GM12878 (cell line): ENCODE data around the gene DDX39A. TPM values are rescaled to one million over a fixed set of nuclear protein-coding genes. Genes with fewer than 3 reads are reported as not detected.

ENCODE experiments used
- ATAC-seq: fragments of 200-7000 bp; cut with Tn5 transposase; 3 replicates; pipeline ENCODE4 v1.9.1; 2020; ENCODE audit warnings: mild to moderate bottlenecking, moderate library complexity
- BruUV-seq: library from RNA; stranded (reverse); fragments of 400-500 nt; replicated peaks from 2 replicates; lab custom pipeline; 2021; lab: Mats Ljungman, UMichigan
- CTCF ChIA-PET: fragments of 300-600 bp; sonication (Branson Sonifier 250); formaldehyde crosslinking; extraction: SDS; loops from one replicate; lab custom pipeline; 2021; ENCODE audit warnings: inconsistent platforms; lab: Yijun Ruan, JAX
- POLR2A ChIA-PET: fragments of 350-600 bp; formaldehyde crosslinking; extraction: SDS; loops from one replicate; lab custom pipeline; 2021; ENCODE audit warnings: inconsistent platforms; lab: Charles Lee
- RAD21 ChIA-PET: fragments of 300-600 bp; sonication (Branson Sonifier 250); formaldehyde crosslinking; loops from one replicate; lab custom pipeline; 2023; ENCODE audit warnings: antibody characterized with exemption; ENCODE audit not compliant: unreplicated experiment; lab: Charles Lee
- SMC1A ChIA-PET: fragments of 300-600 bp; sonication (Branson Sonifier 250); formaldehyde crosslinking; loops from one replicate; lab custom pipeline; 2023; ENCODE audit not compliant: unreplicated experiment, uncharacterized antibody; lab: Charles Lee
- DNase-seq: peaks from one replicate; pipeline ENCODE4 v3.0.0-alpha.2; 2011; ENCODE audit warnings: low read depth, low spot score
- FAIRE-seq: peaks from 3 replicates; lab custom pipeline; 2011; peaks lifted over from hg19 to GRCh38; lab: Jason Lieb, UNC
- H2AFZ ChIP-seq: 2 replicates; pipeline ENCODE4 v1.6.0; 2011; ENCODE audit warnings: low read depth, low read length, control low read depth; ENCODE audit not compliant: control insufficient read depth
- H3K27ac ChIP-seq: 2 replicates; pipeline ENCODE4 v1.5.1; 2011; ENCODE audit warnings: control low read depth; ENCODE audit not compliant: control insufficient read depth, insufficient read depth
- H3K27me3 ChIP-seq, 2 experiments: replicated peaks in 1 of 2; 2 replicates each; pipeline versions ENCODE4 v1.6.0 to v1.6.1; 2011; ENCODE audit warnings: low read length in 1 of 2; ENCODE audit not compliant: control insufficient read depth in 2 of 2, insufficient read depth in 2 of 2
- H3K36me3 ChIP-seq, 2 experiments: 2 replicates each; pipeline ENCODE4 v1.5.1; 2011; ENCODE audit warnings: low read length in 1 of 2; ENCODE audit not compliant: control insufficient read depth in 2 of 2, insufficient read depth in 2 of 2
- H3K4me1 ChIP-seq: 2 replicates; pipeline ENCODE4 v1.6.1; 2011; ENCODE audit warnings: mild to moderate bottlenecking, low read length, moderate library complexity, mixed read lengths; ENCODE audit not compliant: control insufficient read depth, insufficient read depth
- H3K4me2 ChIP-seq: 2 replicates; pipeline ENCODE4 v1.6.0; 2011; ENCODE audit warnings: control low read depth; ENCODE audit not compliant: control insufficient read depth, insufficient read depth
- H3K4me3 ChIP-seq: fragments of 200-600 bp; sonication (generic); 2 replicates; pipeline ENCODE4 v1.5.1; 2016
- H3K79me2 ChIP-seq: 2 replicates; pipeline ENCODE4 v1.6.0; 2011; ENCODE audit warnings: low read length; ENCODE audit not compliant: control insufficient read depth, insufficient read depth
- H3K9ac ChIP-seq: 2 replicates; pipeline ENCODE4 v1.8.0; 2011; ENCODE audit warnings: low read length, control low read depth, mixed read lengths; ENCODE audit not compliant: control insufficient read depth, insufficient read depth
- H3K9me3 ChIP-seq: replicated peaks from 3 replicates; pipeline ENCODE4 v1.5.1; 2011; ENCODE audit warnings: mild to moderate bottlenecking, low read length; ENCODE audit not compliant: control insufficient read depth, insufficient read depth
- H4K20me1 ChIP-seq: 2 replicates; pipeline ENCODE4 v1.6.0; 2011; ENCODE audit not compliant: control insufficient read depth, insufficient read depth
- CREB1 ChIP-seq: IDR thresholded peaks from 2 replicates; pipeline ENCODE4 v1.6.1; 2012; ENCODE audit warnings: low read depth, mild to moderate bottlenecking, inconsistent platforms
- DPF2 ChIP-seq: fragments of 450-650 bp; IDR thresholded peaks from 2 replicates; pipeline ENCODE4 v1.6.1; 2017; ENCODE audit warnings: mild to moderate bottlenecking
- EED ChIP-seq: sonication (generic); IDR thresholded peaks from 2 replicates; pipeline ENCODE4 v1.6.1; 2016; ENCODE audit warnings: antibody characterized with exemption, low read depth
- HDGF ChIP-seq: fragments of 450-650 bp; IDR thresholded peaks from 2 replicates; pipeline ENCODE4 v1.6.1; 2016; ENCODE audit warnings: antibody characterized with exemption
- IKZF2 ChIP-seq, 2 experiments: fragments of 450-650 bp; IDR thresholded peaks; 2 replicates each; pipeline ENCODE4 v1.6.1; 2017; ENCODE audit warnings: mild to moderate bottlenecking in 2 of 2, moderate library complexity in 2 of 2
- MAX ChIP-seq: IDR thresholded peaks from 2 replicates; pipeline ENCODE4 v1.6.1; 2012; ENCODE audit warnings: low read depth, low read length, improper control_type of control experiment
- POLR2A ChIP-seq: IDR thresholded peaks from 2 replicates; pipeline ENCODE4 v1.6.1; 2011; ENCODE audit warnings: low read depth, mild to moderate bottlenecking, low read length
- ZBTB4 ChIP-seq: fragments of 450-650 bp; formaldehyde crosslinking; IDR thresholded peaks from 2 replicates; pipeline ENCODE4 v1.4.0; 2022; ENCODE audit warnings: mild to moderate bottlenecking, moderate library complexity
- ZNF384 ChIP-seq: IDR thresholded peaks from 2 replicates; pipeline ENCODE4 v1.6.1; 2012; ENCODE audit warnings: low read depth, mild to moderate bottlenecking, low read length, improper control_type of control experiment, borderline replicate concordance
- WGBS: methylation state at CpG from one replicate; pipeline ENCODE4 v1.1.6; 2016; ENCODE audit warnings: low lambda C conversion rate; ENCODE audit not compliant: insufficient replicate concordance, insufficient coverage; ENCODE audit errors: missing lambda C conversion rate; 5-methylcytosine and 5-hydroxymethylcytosine counted together
- in situ Hi-C: fragments of 300-500 bp; cut with MboI; formaldehyde crosslinking; loops from 9 replicates; pipeline ENCODE4 v1.14.3; 2018; ENCODE audit warnings: mixed read lengths
- intact Hi-C: fragments of 100-400 bp; cut with micrococcal nuclease; formaldehyde crosslinking; loops from one replicate; pipeline ENCODE4 v1.14.2; 2022; ENCODE audit not compliant: unreplicated experiment
- polyA plus RNA-seq, 11 experiments: library from polyadenylated mRNA; depleted of rRNA in 4 of 11; unstranded in 6 of 11; stranded (reverse) in 5 of 11; fragments of >200 nt; fragmentation: Nextera tagmentation in 4 of 11; fragmentation: Illumina TruSeq in 1 of 11; extraction: Ambion mirVana in 4 of 11; extraction: Trizol in 1 of 11; gene quantifications; 1 replicate in 1 of 11; 2 replicates in 10 of 11; pipeline versions ENCODE4 v1.2.1 to v1.2.3, GENCODE V29; 2011 to 2016; ENCODE audit warnings: inconsistent platforms in 2 of 11, missing spikeins in 2 of 11, low read depth in 1 of 11
- total RNA-seq, 4 experiments: library from RNA; depleted of rRNA in 3 of 4; stranded (reverse); fragments of >200 nt in 3 of 4; fragmentation: Illumina TruSeq in 1 of 4; extraction: Trizol in 1 of 4; gene quantifications; 2 replicates each; pipeline versions ENCODE4 v1.2.1 to v1.2.3, GENCODE V29; 2013 to 2021
- TF ChIP-seq, protein P1 (sequence below): fragments of 450-650 bp; IDR thresholded peaks from 2 replicates; pipeline ENCODE4 v1.6.1; 2017; ENCODE audit warnings: low read depth, mild to moderate bottlenecking, moderate library complexity
- TF ChIP-seq, protein P2 (sequence below): IDR thresholded peaks from 2 replicates; pipeline ENCODE4 v1.6.1; 2011; ENCODE audit warnings: mild to moderate bottlenecking, low read depth, low read length, moderate library complexity; ENCODE audit not compliant: insufficient replicate concordance
- TF ChIP-seq, protein P3 (sequence below): fragments of 450-650 bp; IDR thresholded peaks from 2 replicates; pipeline ENCODE4 v1.6.1; 2016; ENCODE audit warnings: mild to moderate bottlenecking

DDX39A gene
- total and polyA plus RNA-seq, 10 of the 15 experiments (the other 5 are each of a cell fraction or from before 2014, with no cell fraction given): 113 to 378 (median 224) TPM

GRCh38 chr19:14385492-14385891 lies 33.6 kb downstream of the DDX39A start:
- DNase-seq (no peak), FAIRE-seq (no peak), ATAC-seq (peak; percentile 4)
- Histone ChIP-seq H3K27me3 (no peaks in the 10 kb centered on the region), H3K4me2 (peak overlapping the region; percentile 99), H3K4me1 (peaks cover 7% of the 10 kb centered on the region), H4K20me1 (no peaks in the 10 kb centered on the region), H3K9ac (peak overlapping the region; percentile 85), H2AFZ (no peak overlapping the region), H3K79me2 (peaks cover 59% of the 10 kb centered on the region), H3K27ac (peak overlapping the region; percentile 98), H3K36me3 (peaks cover 0 to 2% of the 10 kb centered on the region in 2 experiments; a peak in 3 of 4 replicates), H3K4me3 (peak overlapping the region; percentile 86), H3K9me3 (no peaks in the 10 kb centered on the region)
- in situ Hi-C loops (no loop called here), intact Hi-C loops (no loop called here)
- RAD21 ChIA-PET: interaction anchor here (0.6 to 9.3 kb wide), 4 partner anchors 10 to 379 kb away, joined by 3 to 270 read pairs (median 4); no protein-coding TSS in a partner anchor
- CTCF ChIA-PET: interaction anchor here (1.8 to 8.5 kb wide), 4 partner anchors 17 to 23 kb away, joined by 4 to 80 read pairs (median 48); no protein-coding TSS in a partner anchor
- SMC1A ChIA-PET: interaction anchor here (2.0 to 11.2 kb wide), 2 partner anchors 11 to 23 kb away, joined by 10 to 297 read pairs; no protein-coding TSS in a partner anchor
- WGBS: 13% methylated on average over 11 of the region's 11 CpGs
- BruUV-seq: no TSS peak
- POLR2A ChIA-PET: interaction anchor here (0.6 to 9.6 kb wide), 5 partner anchors 18 to 400 kb away, joined by 3 to 331 read pairs (median 4); no protein-coding TSS in a partner anchor
- TF ChIP-seq, protein P1, sequence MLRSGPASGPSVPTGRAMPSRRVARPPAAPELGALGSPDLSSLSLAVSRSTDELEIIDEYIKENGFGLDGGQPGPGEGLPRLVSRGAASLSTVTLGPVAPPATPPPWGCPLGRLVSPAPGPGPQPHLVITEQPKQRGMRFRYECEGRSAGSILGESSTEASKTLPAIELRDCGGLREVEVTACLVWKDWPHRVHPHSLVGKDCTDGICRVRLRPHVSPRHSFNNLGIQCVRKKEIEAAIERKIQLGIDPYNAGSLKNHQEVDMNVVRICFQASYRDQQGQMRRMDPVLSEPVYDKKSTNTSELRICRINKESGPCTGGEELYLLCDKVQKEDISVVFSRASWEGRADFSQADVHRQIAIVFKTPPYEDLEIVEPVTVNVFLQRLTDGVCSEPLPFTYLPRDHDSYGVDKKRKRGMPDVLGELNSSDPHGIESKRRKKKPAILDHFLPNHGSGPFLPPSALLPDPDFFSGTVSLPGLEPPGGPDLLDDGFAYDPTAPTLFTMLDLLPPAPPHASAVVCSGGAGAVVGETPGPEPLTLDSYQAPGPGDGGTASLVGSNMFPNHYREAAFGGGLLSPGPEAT: peak; percentile 28; the same call in 1 of the 2 replicates
- TF ChIP-seq, protein P2, sequence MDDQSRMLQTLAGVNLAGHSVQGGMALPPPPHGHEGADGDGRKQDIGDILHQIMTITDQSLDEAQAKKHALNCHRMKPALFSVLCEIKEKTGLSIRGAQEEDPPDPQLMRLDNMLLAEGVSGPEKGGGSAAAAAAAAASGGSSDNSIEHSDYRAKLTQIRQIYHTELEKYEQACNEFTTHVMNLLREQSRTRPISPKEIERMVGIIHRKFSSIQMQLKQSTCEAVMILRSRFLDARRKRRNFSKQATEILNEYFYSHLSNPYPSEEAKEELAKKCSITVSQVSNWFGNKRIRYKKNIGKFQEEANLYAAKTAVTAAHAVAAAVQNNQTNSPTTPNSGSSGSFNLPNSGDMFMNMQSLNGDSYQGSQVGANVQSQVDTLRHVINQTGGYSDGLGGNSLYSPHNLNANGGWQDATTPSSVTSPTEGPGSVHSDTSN: peak; percentile 11
- TF ChIP-seq IKZF2 (IDR thresholded peaks at IDR 0.05) (peak in 1 of 2 experiments; percentile 34; a peak in 1 of 4 replicates), MAX (peak; percentile 64; the same call in 1 of the 2 replicates), CREB1 (no peak; the same call in 1 of the 2 replicates), ZNF384 (peak; percentile 23; the same call in 1 of the 2 replicates), POLR2A (peak; percentile 43; the same call in 1 of the 2 replicates), EED (peak; percentile 71; the same call in 1 of the 2 replicates), HDGF (no peak; the same call in 1 of the 2 replicates), DPF2 (0 out of 2 replicates have a peak, but pooled peaks have one; percentile 59), ZBTB4 (CRISPR knock-in tag) (no peak)
- TF ChIP-seq, protein P3, sequence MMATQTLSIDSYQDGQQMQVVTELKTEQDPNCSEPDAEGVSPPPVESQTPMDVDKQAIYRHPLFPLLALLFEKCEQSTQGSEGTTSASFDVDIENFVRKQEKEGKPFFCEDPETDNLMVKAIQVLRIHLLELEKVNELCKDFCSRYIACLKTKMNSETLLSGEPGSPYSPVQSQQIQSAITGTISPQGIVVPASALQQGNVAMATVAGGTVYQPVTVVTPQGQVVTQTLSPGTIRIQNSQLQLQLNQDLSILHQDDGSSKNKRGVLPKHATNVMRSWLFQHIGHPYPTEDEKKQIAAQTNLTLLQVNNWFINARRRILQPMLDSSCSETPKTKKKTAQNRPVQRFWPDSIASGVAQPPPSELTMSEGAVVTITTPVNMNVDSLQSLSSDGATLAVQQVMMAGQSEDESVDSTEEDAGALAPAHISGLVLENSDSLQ: peak; percentile 92
